ENCODE data around the gene CABP1. TPM values are rescaled to one million over a fixed set of nuclear protein-coding genes. Genes with fewer than 3 reads are reported as not detected.

CABP1 gene
- total and polyA plus RNA-seq, 2 of the 13 experiments (the other 11 are each of a cell fraction or from before 2014, with no cell fraction given): not detected

- TF ChIP-seq REPIN1 (CRISPR knock-in tag; IDR thresholded peaks at IDR 0.05; ENCODE audit: borderline replicate concordance, low read depth): peak; percentile 80; the same call in 1 of the 2 replicates
- TF ChIP-seq PCBP2 (optimal IDR thresholded peaks at IDR 0.05; ENCODE audit: low read depth, low read length, poor library complexity, severe bottlenecking): no peak
- TF ChIP-seq SRY (CRISPR knock-in tag; IDR thresholded peaks at IDR 0.05): peak; percentile 60
- no peak for TF ChIP-seq NFRKB (IDR thresholded peaks at IDR 0.05)
- TF ChIP-seq, protein P1, sequence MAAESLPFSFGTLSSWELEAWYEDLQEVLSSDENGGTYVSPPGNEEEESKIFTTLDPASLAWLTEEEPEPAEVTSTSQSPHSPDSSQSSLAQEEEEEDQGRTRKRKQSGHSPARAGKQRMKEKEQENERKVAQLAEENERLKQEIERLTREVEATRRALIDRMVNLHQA (CRISPR knock-in tag; IDR thresholded peaks at IDR 0.05): no peak
- TF ChIP-seq EZH2 (conservative IDR thresholded peaks at IDR 0.05; ENCODE audit: low read depth, low read length): no peak
- no peak for TF ChIP-seq ZBTB1 (CRISPR knock-in tag; IDR thresholded peaks at IDR 0.05; ENCODE audit: borderline replicate concordance)
- TF ChIP-seq REL (CRISPR knock-in tag; conservative IDR thresholded peaks at IDR 0.05): no peak
- TF ChIP-seq ADNP (CRISPR knock-in tag; IDR thresholded peaks at IDR 0.05): no peak
- peak; percentile 8; the same call in 1 of the 2 replicates for TF ChIP-seq ZBTB26 (CRISPR knock-in tag; IDR thresholded peaks at IDR 0.05; ENCODE audit: borderline replicate concordance)
- TF ChIP-seq ZNF468 (CRISPR knock-in tag; IDR thresholded peaks at IDR 0.05): no peak
- 0 out of 2 replicates have a peak, but pooled peaks have one; percentile 14 for TF ChIP-seq ZNF230 (CRISPR knock-in tag; IDR thresholded peaks at IDR 0.05)
- TF ChIP-seq, protein P2, sequence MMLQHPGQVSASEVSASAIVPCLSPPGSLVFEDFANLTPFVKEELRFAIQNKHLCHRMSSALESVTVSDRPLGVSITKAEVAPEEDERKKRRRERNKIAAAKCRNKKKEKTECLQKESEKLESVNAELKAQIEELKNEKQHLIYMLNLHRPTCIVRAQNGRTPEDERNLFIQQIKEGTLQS (CRISPR knock-in tag; IDR thresholded peaks at IDR 0.05): peak; percentile 29; the same call in 1 of the 2 replicates
- TF ChIP-seq HNRNPUL1 (IDR thresholded peaks at IDR 0.05; ENCODE audit: low read depth, low read length): peak; percentile 63; the same call in 1 of the 2 replicates
- no peak for TF ChIP-seq ZNF17 (CRISPR knock-in tag; IDR thresholded peaks at IDR 0.05)
- no peak for TF ChIP-seq LCORL (IDR thresholded peaks at IDR 0.05)
- peak; percentile 72 for TF ChIP-seq LCORL (CRISPR knock-in tag; IDR thresholded peaks at IDR 0.05)
- TF ChIP-seq HNF4A (CRISPR knock-in tag; IDR thresholded peaks at IDR 0.05): no peak
- TF ChIP-seq ZC3H13 (CRISPR knock-in tag; IDR thresholded peaks at IDR 0.05): no peak
- TF ChIP-seq TCF12 (IDR thresholded peaks at IDR 0.05): no peak
- TF ChIP-seq TCF12 (CRISPR knock-in tag; IDR thresholded peaks at IDR 0.05): no peak
- no peak; the same call in 1 of the 2 replicates for TF ChIP-seq ZMYM3 (CRISPR knock-in tag; IDR thresholded peaks at IDR 0.05)
- TF ChIP-seq ZNF781 (CRISPR knock-in tag; IDR thresholded peaks at IDR 0.05; ENCODE audit: borderline replicate concordance, not compliant biosample characterization): no peak
- TF ChIP-seq HNRNPH1 (optimal IDR thresholded peaks at IDR 0.05; ENCODE audit: low read depth, low read length): no peak
- TF ChIP-seq NR2F2 (IDR thresholded peaks at IDR 0.05; ENCODE audit: borderline replicate concordance, low read depth): no peak
- no peak for TF ChIP-seq ZFP41 (CRISPR knock-in tag; IDR thresholded peaks at IDR 0.05; ENCODE audit: borderline replicate concordance)
- no peak for TF ChIP-seq ZNF33A (CRISPR knock-in tag; IDR thresholded peaks at IDR 0.05; ENCODE audit: borderline replicate concordance)
- TF ChIP-seq ESRRA (CRISPR knock-in tag; IDR thresholded peaks at IDR 0.05; ENCODE audit: low read depth): no peak; the same call in 1 of the 2 replicates
- peak; percentile 63 for TF ChIP-seq TAF15 (IDR thresholded peaks at IDR 0.05; ENCODE audit: low read depth, low read length, poor library complexity, severe bottlenecking)
These were observed 46.5 kb downstream of the CABP1 start, which contains the start of gene MLEC (continued) for GRCh38 chr12:120686690-120687577.
